Measurements from ENCODE around the gene C7orf57.
"Not testable (repeated sequence)": the region's sequence is repeated elsewhere in the genome, so short reads cannot be mapped to it uniquely, and the experiment has no call there.

C7orf57 gene

DNA sequence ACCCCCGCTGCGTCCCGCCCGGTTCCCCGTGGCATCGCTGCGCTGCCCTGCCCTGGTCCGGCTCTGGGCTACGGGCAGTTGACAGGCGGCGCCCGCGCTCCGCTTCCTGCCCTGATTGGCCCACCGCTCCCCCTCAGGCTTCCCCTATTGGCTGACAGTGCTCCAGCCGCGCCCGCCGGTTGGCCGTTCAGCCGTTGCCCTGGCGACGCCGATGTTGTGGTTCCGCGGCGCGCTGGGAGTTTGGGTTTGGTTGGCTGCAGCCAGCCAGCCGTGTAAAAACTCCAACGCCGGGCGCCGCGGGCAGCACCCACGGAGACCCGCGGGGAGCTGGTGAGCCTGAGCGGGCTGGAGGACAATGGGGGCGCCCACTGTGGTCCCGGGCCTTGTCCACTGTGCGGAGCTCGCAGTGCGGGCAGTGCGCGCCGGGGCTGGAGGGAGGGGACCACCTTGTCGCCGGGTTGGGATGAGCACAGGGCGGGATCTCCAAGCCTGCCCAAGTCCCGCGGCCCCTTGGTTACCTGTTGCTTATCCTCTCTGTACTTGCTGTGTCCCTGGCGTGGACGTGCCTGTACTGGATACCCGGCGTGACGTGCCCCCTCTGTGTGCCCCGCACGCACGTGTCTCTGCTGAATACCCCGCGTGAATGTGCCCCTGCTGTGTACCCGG is at the start of gene C7orf57:
C7orf57 (plus strand) TSS at position 243 of the 666 bp plus-strand sequence. CDS start 766 bp downstream, outside the sequence.
- DNase-seq, result peak; percentile 93

- no peak for DNase-seq
Measured at GRCh38 chr7:47988496-47989386, 46.6 kb upstream of the C7orf57 start.

DNA sequence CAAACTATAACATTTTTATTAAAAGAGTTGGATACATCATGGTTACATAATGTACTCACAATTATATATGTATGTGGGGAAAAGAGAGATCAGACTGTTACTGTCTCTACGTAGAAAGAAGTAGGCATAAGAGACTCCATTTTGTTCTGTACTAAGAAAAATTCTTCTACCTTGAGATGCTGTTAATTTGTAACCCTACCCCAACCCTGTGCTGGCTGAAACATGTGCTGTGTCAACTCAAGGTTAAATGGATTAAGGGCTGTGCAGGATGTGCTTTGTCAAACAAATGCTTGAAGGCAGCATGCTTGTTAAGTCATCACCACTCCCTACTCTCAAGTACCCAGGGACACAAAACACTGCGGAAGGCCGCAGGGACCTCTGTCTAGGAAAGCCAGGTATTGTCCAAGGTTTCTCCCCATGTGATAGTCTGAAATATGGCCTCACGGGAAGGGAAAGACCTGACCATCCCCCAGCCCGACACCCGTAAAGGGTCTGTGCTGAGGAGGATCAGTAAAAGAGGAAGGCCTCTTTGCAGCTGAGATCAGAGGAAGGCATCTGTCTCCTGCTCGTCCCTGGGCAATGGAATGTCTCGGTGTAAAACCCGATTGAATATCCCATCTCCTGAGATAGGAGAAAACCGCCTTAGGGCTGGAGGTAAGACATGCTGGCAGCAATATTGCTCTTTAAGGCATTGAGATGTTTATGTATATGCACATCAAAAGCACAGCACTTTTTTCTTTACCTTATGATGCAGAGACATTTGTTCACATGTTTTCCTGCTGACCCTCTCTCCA is 45.5 kb upstream of the C7orf57 start:
- not testable (repeated sequence) for DNase-seq

DNA sequence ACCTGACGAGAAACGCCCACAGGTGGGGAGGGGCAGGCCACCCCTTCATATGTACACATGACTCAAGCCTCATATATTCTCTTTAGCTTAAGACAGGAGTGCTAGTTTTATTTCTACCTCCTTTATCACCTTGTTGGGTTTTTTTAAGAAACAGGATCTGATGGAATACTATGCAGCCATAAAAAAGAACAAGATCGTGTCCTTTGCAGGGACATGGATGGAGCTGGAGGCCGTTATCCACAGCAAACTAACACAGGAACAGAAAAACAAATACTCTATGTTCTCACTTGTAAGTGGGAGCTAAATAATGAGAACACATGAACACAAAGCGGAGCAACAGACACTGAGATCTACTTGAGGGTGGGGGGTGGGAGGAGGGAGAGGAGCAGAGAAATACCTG is 44.8 kb upstream of the C7orf57 start:
- DNase-seq, result no peak

DNA sequence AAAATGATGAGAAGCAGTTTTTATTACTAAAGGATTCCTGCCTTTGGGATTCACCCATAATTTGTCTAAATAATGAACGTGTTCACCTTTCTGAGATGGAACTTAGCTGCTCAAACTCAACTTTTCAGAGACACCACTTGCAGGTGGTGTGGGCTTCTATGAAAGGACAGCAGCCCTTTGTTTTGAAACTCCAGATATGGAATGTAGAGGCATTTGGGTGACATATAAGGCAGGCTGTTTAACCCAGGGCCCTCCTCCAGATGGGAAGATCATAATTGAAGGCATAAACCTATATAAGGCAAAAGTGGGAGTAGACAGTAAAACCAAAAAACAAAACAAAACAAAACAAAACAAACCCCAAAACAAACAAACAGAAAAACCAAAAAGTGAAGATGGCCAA is 44.1 kb upstream of the C7orf57 start:
- DNase-seq, result no peak

GRCh38 chr7:47991741-47992311 is 43.5 kb upstream of the C7orf57 start:
- DNase-seq, result peak; percentile 93

GRCh38 chr7:47992446-47992845 is 42.9 kb upstream of the C7orf57 start:
- no peak for DNase-seq

DNA sequence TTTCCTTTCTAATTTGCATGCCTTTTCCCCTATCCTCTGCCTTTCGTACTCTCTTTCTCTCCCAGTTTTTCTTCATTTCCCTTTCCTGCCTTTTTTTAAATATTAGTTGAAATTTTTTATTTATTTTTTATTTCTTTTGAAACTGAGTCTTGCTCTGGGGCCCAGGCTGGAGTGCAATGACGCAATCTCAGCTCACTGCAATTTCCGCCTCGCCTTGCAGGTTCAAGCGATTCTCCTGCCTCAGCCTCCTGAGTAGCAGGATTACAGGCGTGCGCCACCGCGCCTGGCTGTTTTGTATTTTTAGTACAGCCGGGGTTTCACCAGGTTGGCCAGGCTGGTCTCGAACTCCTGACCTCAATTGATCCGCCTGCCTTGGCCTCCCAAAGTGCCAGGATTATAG is 35.9 kb upstream of the C7orf57 start:
- no peak for DNase-seq

DNA sequence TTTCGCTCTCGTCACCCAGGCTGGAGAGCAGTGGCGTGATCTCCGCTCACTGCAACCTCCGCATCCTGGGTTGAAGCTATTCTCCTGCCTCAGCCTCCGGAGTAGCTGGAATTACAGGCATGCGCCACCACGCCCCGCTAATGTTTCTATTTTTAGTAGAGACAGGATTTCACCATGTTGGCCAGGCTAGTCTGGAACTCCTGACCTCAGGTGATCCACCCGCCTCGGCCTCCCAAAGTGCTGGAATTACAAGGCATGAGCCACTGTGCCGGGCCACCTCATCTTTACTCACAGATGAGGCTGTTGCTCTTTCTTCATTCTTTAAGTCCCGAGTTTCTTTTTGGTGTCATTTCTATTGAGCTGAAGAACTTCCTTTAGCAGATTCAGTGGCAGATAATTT is 35.2 kb upstream of the C7orf57 start:
- DNase-seq, result not testable (repeated sequence)

- DNase-seq, result no peak
Measured at GRCh38 chr7:48004032-48004431, 31.3 kb upstream of the C7orf57 start.

GRCh38 chr7:48004638-48005037 is 30.7 kb upstream of the C7orf57 start:
- no peak for DNase-seq

GRCh38 chr7:48006866-48007265 is 28.5 kb upstream of the C7orf57 start:
- DNase-seq, result no peak

DNA sequence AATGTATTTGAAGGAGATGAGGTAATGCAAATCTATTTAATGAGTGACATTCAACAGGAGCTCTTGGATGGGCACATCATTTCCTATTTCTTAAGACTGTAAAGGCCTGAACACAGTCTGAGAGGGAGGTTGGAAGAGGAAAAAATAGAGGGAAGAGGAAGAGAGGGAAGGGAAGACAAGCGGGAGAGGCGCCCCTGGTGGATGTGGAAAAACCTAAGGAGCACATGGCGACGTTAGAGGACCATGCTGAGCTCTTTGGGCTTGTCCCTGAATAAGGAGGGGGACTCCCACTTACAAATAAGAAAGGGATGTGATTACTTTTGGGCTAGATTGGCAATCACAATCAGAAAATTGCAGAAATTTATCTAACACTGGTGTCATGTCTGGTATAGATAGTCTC is 26.1 kb upstream of the C7orf57 start:
- no peak for DNase-seq

DNA sequence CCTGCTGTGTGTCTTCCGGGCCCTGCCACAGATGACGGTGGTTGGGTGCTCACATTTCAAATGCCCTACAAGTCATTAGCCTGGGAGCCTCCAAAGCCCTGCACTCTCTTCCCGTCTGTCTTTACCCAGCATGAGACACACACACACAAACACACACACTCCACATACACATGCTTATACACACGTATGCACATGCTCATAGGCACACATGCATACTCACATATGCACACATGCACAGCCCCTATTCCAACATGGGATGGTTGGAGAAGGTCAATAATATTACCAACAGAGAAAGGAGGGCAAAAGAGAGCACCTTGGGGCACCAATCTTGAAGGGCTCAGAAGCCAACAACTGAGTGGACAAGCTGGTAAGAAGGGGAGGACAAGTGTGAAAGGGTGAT is 25.4 kb upstream of the C7orf57 start:
- DNase-seq, result no peak

GRCh38 chr7:48011323-48011722 is 24.0 kb upstream of the C7orf57 start:
- DNase-seq, result no peak

DNA sequence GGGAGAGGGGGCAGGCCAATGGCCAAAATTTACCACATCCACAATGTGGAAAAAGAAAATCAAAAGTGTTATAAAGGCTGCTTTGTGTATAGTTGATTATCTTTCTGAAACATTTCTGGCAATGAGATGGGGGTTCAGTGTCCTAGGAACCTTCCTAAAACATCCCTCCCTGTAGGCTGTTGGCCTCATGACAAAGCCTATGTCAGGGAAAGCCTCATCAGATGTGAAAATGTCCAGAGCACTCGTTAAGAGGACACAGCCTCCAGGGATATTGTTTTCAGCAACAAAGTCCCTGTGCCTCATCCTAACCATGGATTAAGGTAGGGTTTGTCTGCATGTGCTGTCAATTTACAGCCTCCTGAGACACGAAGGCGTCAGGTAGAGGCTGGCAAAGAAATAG is 23.4 kb upstream of the C7orf57 start:
- no peak for DNase-seq

DNA sequence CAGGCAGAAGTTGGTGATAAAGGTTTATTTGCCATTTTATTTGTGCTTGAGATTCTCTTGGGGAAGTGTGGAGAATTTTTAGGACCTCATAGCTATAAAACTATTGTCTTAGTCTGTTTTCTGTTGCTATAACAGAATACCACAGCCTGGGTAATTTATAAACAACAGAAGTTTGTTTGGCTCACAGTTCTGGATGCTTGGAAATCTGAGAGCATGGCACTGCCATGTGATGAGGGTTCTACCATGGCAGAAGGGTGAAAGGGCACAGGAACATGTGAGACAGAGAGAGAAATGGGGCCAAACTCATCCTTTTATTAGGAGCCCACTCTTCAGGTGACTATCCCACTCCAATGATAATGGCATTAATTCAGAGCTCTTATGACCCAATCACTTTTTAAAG is 18.7 kb upstream of the C7orf57 start:
- DNase-seq, result no peak

GRCh38 chr7:48017674-48018073 is 17.7 kb upstream of the C7orf57 start:
- no peak for DNase-seq

GRCh38 chr7:48025624-48026023 is 9.7 kb upstream of the C7orf57 start:
- no peak for DNase-seq

DNA sequence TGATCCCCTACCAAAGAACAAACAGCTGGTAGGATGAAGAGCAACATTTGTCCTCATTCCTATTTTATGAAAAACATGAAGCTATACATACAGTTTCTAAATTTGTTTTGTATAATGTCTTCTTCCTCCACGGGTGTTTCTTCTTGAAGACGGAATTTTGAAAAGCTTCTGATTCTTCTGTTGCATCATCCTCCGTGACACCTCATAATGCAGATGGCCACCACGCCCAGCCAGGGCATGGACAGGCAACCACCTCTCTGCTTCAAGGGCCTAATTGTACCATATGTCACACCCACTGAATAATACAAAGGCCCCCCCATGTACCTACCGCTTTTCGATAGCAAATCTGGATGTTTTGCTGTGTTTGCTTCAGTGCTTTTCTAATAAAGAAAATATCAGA is 6.4 kb upstream of the C7orf57 start, which contains the start of gene SUN3:
SUN3 (minus strand) TSS at position 170 of the 400 bp plus-strand sequence; CDS start at position 1, 169 bp downstream.
- DNase-seq, result no peak

GRCh38 chr7:48031111-48031510 is 4.2 kb upstream of the C7orf57 start:
- no peak for DNase-seq

GRCh38 chr7:48033922-48034321 is 1.4 kb upstream of the C7orf57 start:
- no peak for DNase-seq

DNA sequence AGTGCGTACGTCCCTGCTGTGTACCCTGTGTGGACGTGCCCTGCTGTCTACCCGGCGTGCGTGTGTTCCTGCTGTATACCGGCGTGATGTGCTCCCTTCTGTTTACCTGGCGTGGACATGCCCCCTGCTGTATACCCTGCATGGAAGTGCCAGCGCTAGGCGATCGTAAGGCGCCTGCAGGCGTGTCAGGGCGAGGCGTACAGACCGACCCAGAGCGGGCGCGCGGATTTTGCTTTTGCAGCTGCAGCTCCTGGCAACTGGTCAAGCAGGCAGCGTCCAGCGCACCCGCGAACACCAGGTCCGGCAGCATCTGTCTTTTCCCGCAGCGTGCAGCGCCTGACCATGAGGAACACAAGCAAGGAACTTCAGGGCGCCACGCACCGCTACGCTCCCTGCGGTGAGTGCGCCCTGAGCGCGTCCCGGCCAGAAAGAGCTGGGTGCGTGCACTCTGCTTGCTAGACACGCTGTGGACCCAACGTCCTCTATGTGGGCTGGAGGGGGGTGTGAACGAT is 680 bp downstream of the C7orf57 start:
- no peak for DNase-seq

Data from CD4-positive, alpha-beta T cell treated with Interleukin-6 for 4 hours (primary cell).